HG02852 (cell line): Measurements from ENCODE around the gene SYT13.
"Not testable (repeated sequence)": the region's sequence is repeated elsewhere in the genome, so short reads cannot be mapped to it uniquely, and the experiment has no call there.

Experiments
- ATAC-seq: cut with Tn5 transposase; IDR thresholded peaks from one replicate; pipeline ENCODE4 v1.9.1; 2021; ENCODE audit warnings: mild to moderate bottlenecking, moderate library complexity; ENCODE audit not compliant: unreplicated experiment

The SYT13 gene

GRCh38 chr11:45250035-45250718 lies 36.0 kb downstream of the SYT13 start:
- no peak for ATAC-seq

- not testable (repeated sequence) for ATAC-seq
Measured at GRCh38 chr11:45249372-45249771, 36.8 kb downstream of the SYT13 start.

GRCh38 chr11:45248501-45249011 lies 37.6 kb downstream of the SYT13 start:
- ATAC-seq = no peak

GRCh38 chr11:45247433-45247832 lies 38.7 kb downstream of the SYT13 start:
- ATAC-seq = no peak

- no peak for ATAC-seq
Measured at GRCh38 chr11:45246241-45246640, 39.9 kb downstream of the SYT13 start.

- ATAC-seq = no peak
Measured at GRCh38 chr11:45245218-45246045, 40.7 kb downstream of the SYT13 start.

GRCh38 chr11:45243967-45244366 lies 42.2 kb downstream of the SYT13 start:
- ATAC-seq = no peak

- no peak for ATAC-seq
Measured at GRCh38 chr11:45239733-45240132, 46.4 kb downstream of the SYT13 start.

GRCh38 chr11:45238724-45239123 lies 47.4 kb downstream of the SYT13 start:
- ATAC-seq = no peak

GRCh38 chr11:45237711-45238315 lies 48.3 kb downstream of the SYT13 start:
- ATAC-seq = no peak

- no peak for ATAC-seq
Measured at GRCh38 chr11:45234306-45235006, 51.7 kb downstream of the SYT13 start.

GRCh38 chr11:45233804-45234170 lies 52.4 kb downstream of the SYT13 start:
- no peak for ATAC-seq

- ATAC-seq = peak; percentile 79
Measured at GRCh38 chr11:45233121-45233803, 52.9 kb downstream of the SYT13 start.

- no peak for ATAC-seq
Measured at GRCh38 chr11:45232341-45233080, 53.6 kb downstream of the SYT13 start.

GRCh38 chr11:45229401-45230020 lies 56.6 kb downstream of the SYT13 start:
- no peak for ATAC-seq

- no peak for ATAC-seq
Measured at GRCh38 chr11:45227836-45228235, 58.3 kb downstream of the SYT13 start.

GRCh38 chr11:45226901-45227300 lies 59.2 kb downstream of the SYT13 start:
- no peak for ATAC-seq

- ATAC-seq = no peak
Measured at GRCh38 chr11:45225961-45226871, 59.9 kb downstream of the SYT13 start.
